Fibroblast of mammary gland (primary cell): ENCODE results near the gene SP3.

Experiments used
- DNase-seq: peaks from one replicate; pipeline ENCODE4 v3.0.0-alpha.2; 2010; ENCODE audit warnings: low read depth
- H3K4me3 ChIP-seq: 2 replicates; pipeline ENCODE4 v1.5.1; 2011; ENCODE audit warnings: low read depth, mild to moderate bottlenecking, low read length, moderate library complexity; ENCODE audit not compliant: control insufficient read depth
- TF ChIP-seq, protein P1 (sequence below): conservative IDR thresholded peaks from 2 replicates; pipeline ENCODE4 v1.5.1; 2011; ENCODE audit warnings: low read depth, low read length, inconsistent platforms; ENCODE audit not compliant: control insufficient read depth, insufficient read depth

SP3 gene

DNA sequence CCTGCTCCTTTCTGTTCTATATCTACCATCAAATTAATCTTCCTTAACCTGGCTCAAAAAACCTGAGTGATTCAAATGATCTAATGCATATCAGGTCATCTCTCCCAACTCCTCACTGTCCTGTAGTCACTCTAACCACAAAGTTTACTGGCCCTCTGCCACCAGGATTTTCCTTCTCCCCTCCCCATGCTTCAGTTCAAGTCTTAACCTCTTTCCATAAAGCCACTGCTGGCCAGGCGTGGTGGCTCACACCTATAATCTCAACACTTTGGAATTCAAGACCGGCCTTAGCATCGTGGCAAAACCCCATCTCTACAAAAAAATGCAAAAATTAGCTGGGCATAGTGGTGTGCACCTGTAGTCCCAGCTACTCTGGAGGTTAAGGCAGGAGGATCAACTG lies 7.5 kb upstream of the SP3 start:
- no peak for DNase-seq
- H3K4me3 ChIP-seq = no peak overlapping the region
- TF ChIP-seq, protein P1, sequence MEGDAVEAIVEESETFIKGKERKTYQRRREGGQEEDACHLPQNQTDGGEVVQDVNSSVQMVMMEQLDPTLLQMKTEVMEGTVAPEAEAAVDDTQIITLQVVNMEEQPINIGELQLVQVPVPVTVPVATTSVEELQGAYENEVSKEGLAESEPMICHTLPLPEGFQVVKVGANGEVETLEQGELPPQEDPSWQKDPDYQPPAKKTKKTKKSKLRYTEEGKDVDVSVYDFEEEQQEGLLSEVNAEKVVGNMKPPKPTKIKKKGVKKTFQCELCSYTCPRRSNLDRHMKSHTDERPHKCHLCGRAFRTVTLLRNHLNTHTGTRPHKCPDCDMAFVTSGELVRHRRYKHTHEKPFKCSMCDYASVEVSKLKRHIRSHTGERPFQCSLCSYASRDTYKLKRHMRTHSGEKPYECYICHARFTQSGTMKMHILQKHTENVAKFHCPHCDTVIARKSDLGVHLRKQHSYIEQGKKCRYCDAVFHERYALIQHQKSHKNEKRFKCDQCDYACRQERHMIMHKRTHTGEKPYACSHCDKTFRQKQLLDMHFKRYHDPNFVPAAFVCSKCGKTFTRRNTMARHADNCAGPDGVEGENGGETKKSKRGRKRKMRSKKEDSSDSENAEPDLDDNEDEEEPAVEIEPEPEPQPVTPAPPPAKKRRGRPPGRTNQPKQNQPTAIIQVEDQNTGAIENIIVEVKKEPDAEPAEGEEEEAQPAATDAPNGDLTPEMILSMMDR = no peak

DNA sequence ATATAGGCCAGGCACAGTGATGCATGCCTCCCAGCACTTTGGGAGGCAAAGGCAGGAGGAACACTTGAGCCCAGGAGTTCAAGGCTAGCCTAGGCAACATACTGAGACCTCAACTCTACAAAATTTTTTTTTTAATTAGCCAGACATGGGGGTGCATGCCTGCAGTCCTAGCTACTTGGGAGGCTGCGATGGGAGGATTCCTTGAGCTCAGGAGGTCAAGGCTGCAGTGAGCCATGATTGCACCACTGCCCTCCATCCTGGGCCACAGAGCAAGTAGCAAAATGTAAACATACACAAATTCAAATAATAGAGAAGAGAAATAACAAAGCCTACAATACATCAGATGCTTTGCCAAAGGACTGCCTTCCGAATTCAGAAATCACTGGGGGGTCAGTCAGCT lies 7.0 kb upstream of the SP3 start:
- no peak overlapping the region for H3K4me3 ChIP-seq
- no peak for DNase-seq
- TF ChIP-seq, protein P1 = no peak

DNA sequence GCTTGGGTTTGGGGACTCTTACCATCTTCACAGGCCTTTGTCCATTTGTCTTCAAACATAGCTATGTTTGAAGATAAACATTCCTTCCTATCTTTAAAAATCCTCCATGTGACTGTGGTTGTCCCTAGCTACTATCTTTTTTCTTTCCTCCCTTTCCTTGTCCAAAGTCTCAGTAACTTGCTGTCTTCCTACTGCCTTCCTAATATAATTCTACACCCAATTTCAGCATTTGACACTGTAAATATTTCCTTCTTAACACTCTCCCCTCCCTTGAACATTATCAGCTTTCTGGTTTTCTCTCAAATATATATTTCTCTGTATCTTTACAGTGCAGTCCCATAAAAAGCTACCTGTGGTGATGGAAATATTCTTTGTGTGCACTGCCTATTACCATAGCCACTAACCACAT lies 5.3 kb upstream of the SP3 start:
- TF ChIP-seq, protein P1 = no peak
- no peak for DNase-seq
- H3K4me3 ChIP-seq = no peak overlapping the region

DNA sequence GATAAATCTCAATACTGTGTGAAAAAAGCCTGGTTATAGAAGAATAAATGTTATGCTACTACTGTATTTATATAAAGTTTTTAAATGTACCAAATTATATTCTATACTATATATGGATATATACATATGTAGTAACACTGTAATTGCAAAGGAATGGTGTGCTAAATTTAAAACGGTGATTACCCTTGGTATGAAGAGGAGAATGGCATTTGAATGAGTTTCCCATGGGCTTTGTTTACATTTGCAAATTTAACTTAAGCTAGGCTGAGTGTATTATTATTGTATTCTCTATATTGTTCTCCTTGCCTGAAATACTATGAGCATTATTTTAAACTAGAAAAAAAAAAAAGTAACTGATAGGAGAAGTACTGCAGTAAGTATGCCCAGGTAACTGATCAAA lies 4.7 kb upstream of the SP3 start:
- TF ChIP-seq, protein P1 = no peak
- no peak for DNase-seq

DNA sequence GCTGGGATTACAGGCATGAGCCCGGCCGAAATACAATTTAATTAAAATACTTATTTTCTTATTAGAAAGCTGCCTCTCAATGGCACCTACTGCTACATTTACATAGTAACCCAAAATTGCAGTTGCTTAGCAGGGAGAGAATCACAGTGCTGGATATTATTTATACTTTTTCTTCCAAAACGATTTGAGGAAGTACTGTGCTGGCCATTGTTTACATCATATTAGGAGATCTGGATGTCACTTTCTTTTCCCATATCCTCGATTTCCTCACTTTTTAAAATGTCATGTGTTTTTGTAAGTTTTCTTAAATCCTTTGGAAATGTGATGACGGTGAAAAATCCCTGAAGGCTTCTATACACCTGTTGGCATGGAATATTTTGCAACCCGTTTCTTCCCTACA lies 3.4 kb upstream of the SP3 start:
- H3K4me3 ChIP-seq = no peak overlapping the region
- DNase-seq = no peak
- TF ChIP-seq, protein P1 = no peak

More for the DNA sequence above, 4.7 kb upstream of the SP3 start:
- no peak overlapping the region for H3K4me3 ChIP-seq

DNA sequence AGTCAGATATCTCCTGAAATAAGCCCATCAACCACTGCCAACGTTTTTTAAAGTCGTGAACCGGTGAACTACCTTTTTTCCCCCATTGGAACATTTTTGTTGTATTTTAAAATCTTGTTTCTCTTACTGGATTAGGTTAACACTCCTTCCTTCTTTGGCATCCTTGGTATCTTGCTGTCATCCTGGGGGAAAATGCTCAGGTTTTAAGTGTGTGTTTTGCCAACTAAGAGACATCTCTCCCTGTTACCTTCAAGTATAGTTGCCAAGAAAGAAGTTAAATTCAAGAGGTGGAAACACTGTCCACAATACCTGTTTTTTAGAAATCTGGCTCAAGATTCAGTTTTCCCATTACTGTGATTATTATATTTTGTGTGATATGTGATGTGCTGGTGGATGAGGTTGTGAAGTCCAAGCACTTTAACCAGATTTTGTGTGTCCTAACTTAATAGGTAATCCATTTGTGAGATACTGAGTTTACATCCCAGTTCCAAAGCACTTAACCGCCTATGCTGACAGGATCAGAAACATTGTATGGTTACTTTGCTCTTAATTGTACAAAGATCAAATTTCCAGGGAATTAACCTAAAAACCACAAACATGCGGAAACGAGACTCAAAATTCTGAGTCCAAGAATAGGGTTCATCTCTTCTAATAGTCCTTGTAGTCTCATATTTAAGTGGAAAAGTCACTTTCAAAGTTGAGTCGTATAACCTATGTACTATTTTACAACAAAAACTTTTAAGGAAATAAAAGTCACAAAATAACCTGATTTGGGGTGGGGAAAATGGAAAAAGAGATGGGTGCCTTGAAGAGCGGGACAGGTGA lies 1.3 kb upstream of the SP3 start:
- DNase-seq = no peak
- peak overlapping the region; percentile 73 for H3K4me3 ChIP-seq
- TF ChIP-seq, protein P1 = no peak
